Ishikawa (cell line): ENCODE measurements around the gene HNRNPLL.

Experiments
- EGR1 ChIP-seq: IDR thresholded peaks from 2 replicates; pipeline ENCODE4 v1.6.1; 2012
- YY1 ChIP-seq: IDR thresholded peaks from 2 replicates; pipeline ENCODE4 v1.6.1; 2012; ENCODE audit warnings: low read depth

DNA sequence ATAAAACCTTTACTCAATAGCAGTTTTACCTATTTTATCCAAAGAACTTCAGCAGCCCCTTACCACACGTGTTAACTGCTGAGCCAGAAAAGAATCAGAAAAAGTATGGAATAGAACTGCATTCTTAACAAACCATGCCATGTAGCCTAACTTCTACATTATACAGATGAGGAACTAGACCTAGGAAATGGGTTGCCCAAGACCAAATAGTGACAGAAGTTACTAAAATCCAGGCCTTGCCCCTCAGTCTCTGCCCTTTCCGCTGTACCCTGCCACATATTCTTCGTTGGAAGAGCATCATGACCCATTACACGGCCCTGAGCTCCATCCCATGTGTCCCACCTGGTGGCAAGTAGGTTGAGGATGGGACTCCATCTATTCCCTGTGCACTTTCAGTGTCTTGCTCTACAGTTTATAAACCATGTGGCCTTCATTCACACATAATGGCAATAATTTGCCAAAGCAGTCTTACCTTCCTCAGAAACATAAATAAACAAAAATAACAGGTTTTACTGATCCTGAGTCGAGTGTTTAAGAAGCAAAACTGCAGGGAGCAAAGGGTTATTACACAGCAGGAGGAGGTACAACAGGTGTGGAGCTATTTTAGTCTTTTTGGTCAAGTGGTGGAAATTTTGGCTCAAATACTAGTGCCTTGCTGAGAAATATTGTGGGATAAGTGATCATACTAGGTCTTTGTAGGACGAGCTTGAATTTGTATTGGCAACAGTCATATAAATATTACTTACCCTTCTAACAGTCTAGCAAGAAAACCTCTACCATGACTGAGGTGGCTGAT lies 46.5 kb downstream of the HNRNPLL start:
- TF ChIP-seq EGR1 (no peak), YY1 (no peak)
